Mesodermal cell (in vitro differentiated cells): ENCODE results near the gene FUT6.
"Not testable (repeated sequence)": the region's sequence is repeated elsewhere in the genome, so short reads cannot be mapped to it uniquely, and the experiment has no call there.

Source experiments
- H3K27ac ChIP-seq: 2 replicates; pipeline ENCODE4 v1.7.0; 2013; ENCODE audit warnings: mild to moderate bottlenecking, low read depth, low read length, moderate library complexity; ENCODE audit not compliant: severe bottlenecking
- H3K36me3 ChIP-seq: 2 replicates; pipeline ENCODE4 v1.7.1; 2013; ENCODE audit warnings: mild to moderate bottlenecking, low read length, moderate library complexity; ENCODE audit not compliant: control insufficient read depth, insufficient read depth
- H3K4me1 ChIP-seq: one replicate; pipeline ENCODE4 v1.7.1; 2013; ENCODE audit warnings: mild to moderate bottlenecking, low read length; ENCODE audit not compliant: insufficient read depth, control insufficient read depth, poor library complexity, severe bottlenecking
- H3K4me3 ChIP-seq: 2 replicates; pipeline ENCODE4 v1.7.0; 2013; ENCODE audit warnings: low read length, control low read depth, mild to moderate bottlenecking; ENCODE audit not compliant: insufficient read depth, poor library complexity, severe bottlenecking; ENCODE audit errors: extremely low read depth
- H3K9me3 ChIP-seq: 2 replicates; pipeline ENCODE4 v1.7.1; 2013; ENCODE audit warnings: mild to moderate bottlenecking, low read length, moderate library complexity; ENCODE audit not compliant: control insufficient read depth
- WGBS, 2 experiments: methylation state at CpG; one replicate each; pipeline ENCODE4 v1.1.5; 2013; ENCODE audit warnings: missing lambda C conversion rate in 2 of 2; ENCODE audit not compliant: insufficient coverage in 2 of 2; 5-methylcytosine and 5-hydroxymethylcytosine counted together

FUT6 gene

GRCh38 chr19:5782322-5782721, 57.2 kb downstream of the FUT6 start:
- WGBS, 2 experiments: 92 to 95% methylated on average over 6 to 7 of the region's 9 CpGs
- Histone ChIP-seq H3K27ac (no peak overlapping the region), H3K9me3 (no peaks in the 10 kb centered on the region), H3K4me1 (no peaks in the 10 kb centered on the region), H3K36me3 (peaks cover 39% of the 10 kb centered on the region), H3K4me3 (no peak overlapping the region)

- WGBS, 2 experiments: 96 to 97% methylated on average over 8 to 11 of the region's 11 CpGs
- H3K27ac ChIP-seq: not testable (repeated sequence)
Observed at GRCh38 chr19:5780916-5781315, 58.6 kb downstream of the FUT6 start.

More at GRCh38 chr19:5780916-5781315, 58.6 kb downstream of the FUT6 start:
- not testable (repeated sequence) for H3K9me3 ChIP-seq, H3K4me3 ChIP-seq, H3K4me1 ChIP-seq
- peaks cover 25% of the 10 kb centered on the region for H3K36me3 ChIP-seq
